ENCODE results near the gene CKB. TPM values are rescaled to one million over a fixed set of nuclear protein-coding genes. Genes with fewer than 3 reads are reported as not detected.

CKB gene
- total RNA-seq, 6 experiments from 2014 or later: 3.6 to 57.1 (median 6.7) TPM

GRCh38 chr14:103474893-103475292 lies 47.7 kb downstream of the CKB start:
- peaks cover 0 to 49% (median 22%) of the 10 kb centered on the region in 4 donors for H3K36me3 ChIP-seq
- H3K4me3 ChIP-seq: no peak overlapping the region
- TF ChIP-seq POLR2A (IDR thresholded peaks at IDR 0.05) (no peak), CTCF (IDR thresholded peaks at IDR 0.05) (no peak)
- intact Hi-C loops (cut with DNase I): no loop called here
- no peaks in the 10 kb centered on the region for H3K9me3 ChIP-seq
- H3K4me1 ChIP-seq: peaks cover 0 to 2% (median 0%) of the 10 kb centered on the region in 4 donors
- WGBS (ENCODE audit: insufficient coverage, low coverage, low lambda C conversion rate, missing lambda C conversion rate): 68% methylated on average over 5 of the region's 5 CpGs
- ATAC-seq (peak in 1 of 4 donors; percentile 51), DNase-seq (no peak)
- H3K27ac ChIP-seq: no peak overlapping the region
- H3K27me3 ChIP-seq: no peaks in the 10 kb centered on the region

- peaks cover 0 to 62% (median 30%) of the 10 kb centered on the region in 4 donors for H3K36me3 ChIP-seq
- intact Hi-C loops (cut with DNase I): no loop called here
- 91% methylated on average over 5 of the region's 5 CpGs for WGBS (ENCODE audit: insufficient coverage, low coverage, low lambda C conversion rate, missing lambda C conversion rate)
Measured at GRCh38 chr14:103472939-103473338, 49.7 kb downstream of the CKB start.

More at GRCh38 chr14:103472939-103473338, 49.7 kb downstream of the CKB start:
- Histone ChIP-seq H3K27me3 (no peaks in the 10 kb centered on the region), H3K27ac (no peak overlapping the region), H3K4me1 (peaks cover 0 to 2% (median 0%) of the 10 kb centered on the region in 4 donors), H3K4me3 (no peak overlapping the region), H3K9me3 (no peaks in the 10 kb centered on the region)
- ATAC-seq (no peak), DNase-seq (no peak)
- TF ChIP-seq POLR2A (IDR thresholded peaks at IDR 0.05): no peak

Small RNA genes within 50 kb of the gene (small RNA-seq; reads per million reads assigned to genes)
- gene RNU4-68P (0.10 to 0.13 reads per million in 2 experiments), gene RNU7-160P (0 reads per million in 2 experiments)

Other genes starting within 250 kb of the CKB start
- gene EIF5, start 188.6 kb downstream of the CKB start, total RNA-seq: 100 to 1,000 TPM; 186 to 357 (median 215) TPM
- gene MARK3, start 137.4 kb downstream of the CKB start, total RNA-seq: 10 to 100 TPM; 25.5 to 34.3 (median 27.3) TPM
- 10 to 100 TPM in 2 of 6 experiments, 1 to 10 TPM in 4; 3.8 to 12.1 (median 4.8) TPM for gene TRMT61A, start 6.4 kb upstream of the CKB start, total RNA-seq
- gene BAG5, start 39.8 kb upstream of the CKB start, total RNA-seq: 10 to 100 TPM in 4 of 6 experiments, 1 to 10 TPM in 2; 6.5 to 11.4 (median 10.9) TPM
- gene COA8, start 40.1 kb upstream of the CKB start, total RNA-seq: 10 to 100 TPM in 5 of 6 experiments, 1 to 10 TPM in 1; 7.5 to 17.7 (median 14.9) TPM
- 10 to 100 TPM; 45.8 to 78.9 (median 58.0) TPM for gene KLC1, start 106.4 kb upstream of the CKB start, total RNA-seq
- 1 to 10 TPM in 5 of 6 experiments, under 1 TPM in 1; 0.88 to 6.3 (median 1.8) TPM for gene XRCC3, start 192.6 kb upstream of the CKB start, total RNA-seq
- 10 to 100 TPM; 20.9 to 35.2 (median 27.6) TPM for gene ZFYVE21, start 193.0 kb upstream of the CKB start, total RNA-seq